GM19240 (cell line): ENCODE measurements around the gene TBC1D9B.

Experiments used
- DNase-seq: peaks from one replicate; pipeline ENCODE4 v3.0.0; 2011; ENCODE audit warnings: low spot score; ENCODE audit not compliant: insufficient read length

TBC1D9B gene

GRCh38 chr5:179908528-179908927, 831 bp upstream of the TBC1D9B start:
- no peak for DNase-seq

GRCh38 chr5:179906795-179907555, 722 bp downstream of the TBC1D9B start:
- DNase-seq = no peak

- DNase-seq = no peak
Measured at GRCh38 chr5:179906294-179906794, 1.4 kb downstream of the TBC1D9B start.

GRCh38 chr5:179905161-179905560, 2.5 kb downstream of the TBC1D9B start:
- DNase-seq = no peak

GRCh38 chr5:179904463-179905160, 3.1 kb downstream of the TBC1D9B start:
- no peak for DNase-seq

GRCh38 chr5:179902763-179903158, 4.9 kb downstream of the TBC1D9B start:
- DNase-seq = no peak

GRCh38 chr5:179901915-179902762, 5.6 kb downstream of the TBC1D9B start:
- no peak for DNase-seq

GRCh38 chr5:179901462-179901861, 6.2 kb downstream of the TBC1D9B start:
- no peak for DNase-seq

GRCh38 chr5:179900711-179901110, 7.0 kb downstream of the TBC1D9B start:
- no peak for DNase-seq

GRCh38 chr5:179900206-179900605, 7.5 kb downstream of the TBC1D9B start:
- no peak for DNase-seq

- DNase-seq = no peak
Measured at GRCh38 chr5:179895861-179896260, 11.8 kb downstream of the TBC1D9B start.

- DNase-seq = no peak
Measured at GRCh38 chr5:179893958-179894895, 13.5 kb downstream of the TBC1D9B start.

GRCh38 chr5:179893076-179893957, 14.4 kb downstream of the TBC1D9B start:
- no peak for DNase-seq

GRCh38 chr5:179892255-179892654, 15.4 kb downstream of the TBC1D9B start:
- no peak for DNase-seq

- DNase-seq = no peak
Measured at GRCh38 chr5:179890751-179891682, 16.7 kb downstream of the TBC1D9B start.

- DNase-seq = no peak
Measured at GRCh38 chr5:179889885-179890284, 17.8 kb downstream of the TBC1D9B start.

GRCh38 chr5:179887802-179888201, 19.9 kb downstream of the TBC1D9B start:
- DNase-seq = no peak

- DNase-seq = no peak
Measured at GRCh38 chr5:179887095-179887494, 20.6 kb downstream of the TBC1D9B start.
